A673 (cell line): ENCODE measurements around the gene SLC22A25.

Experiments used
- EZH2 ChIP-seq: fragments of 200-600 bp; sonication (generic); IDR thresholded peaks from 2 replicates; pipeline ENCODE4 v1.6.1; 2017; ENCODE audit warnings: borderline replicate concordance, low read depth, mild to moderate bottlenecking, mixed read lengths, antibody characterized with exemption, low read length; ENCODE audit not compliant: poor library complexity, severe bottlenecking
- TF ChIP-seq, protein P1 (sequence below): fragments of 300-800, 200-600 bp; sonication (generic); conservative IDR thresholded peaks from 2 replicates; pipeline ENCODE4 v1.5.1; 2017; ENCODE audit warnings: low read depth, mild to moderate bottlenecking, antibody characterized with exemption, low read length, moderate library complexity, mixed read lengths

GRCh38 chr11:63210111-63210510 lies 33.3 kb downstream of the SLC22A25 start:
- TF ChIP-seq, protein P1, sequence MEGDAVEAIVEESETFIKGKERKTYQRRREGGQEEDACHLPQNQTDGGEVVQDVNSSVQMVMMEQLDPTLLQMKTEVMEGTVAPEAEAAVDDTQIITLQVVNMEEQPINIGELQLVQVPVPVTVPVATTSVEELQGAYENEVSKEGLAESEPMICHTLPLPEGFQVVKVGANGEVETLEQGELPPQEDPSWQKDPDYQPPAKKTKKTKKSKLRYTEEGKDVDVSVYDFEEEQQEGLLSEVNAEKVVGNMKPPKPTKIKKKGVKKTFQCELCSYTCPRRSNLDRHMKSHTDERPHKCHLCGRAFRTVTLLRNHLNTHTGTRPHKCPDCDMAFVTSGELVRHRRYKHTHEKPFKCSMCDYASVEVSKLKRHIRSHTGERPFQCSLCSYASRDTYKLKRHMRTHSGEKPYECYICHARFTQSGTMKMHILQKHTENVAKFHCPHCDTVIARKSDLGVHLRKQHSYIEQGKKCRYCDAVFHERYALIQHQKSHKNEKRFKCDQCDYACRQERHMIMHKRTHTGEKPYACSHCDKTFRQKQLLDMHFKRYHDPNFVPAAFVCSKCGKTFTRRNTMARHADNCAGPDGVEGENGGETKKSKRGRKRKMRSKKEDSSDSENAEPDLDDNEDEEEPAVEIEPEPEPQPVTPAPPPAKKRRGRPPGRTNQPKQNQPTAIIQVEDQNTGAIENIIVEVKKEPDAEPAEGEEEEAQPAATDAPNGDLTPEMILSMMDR: no peak
- no peak for TF ChIP-seq EZH2
